ENCODE data around the gene RGS18. TPM values are rescaled to one million over a fixed set of nuclear protein-coding genes. Genes with fewer than 3 reads are reported as not detected.

RGS18 gene
- total RNA-seq, 2 donors from 2014 or later: not detected

GRCh38 chr1:192159781-192160180 is 1.5 kb downstream of the RGS18 start:
- no peak for TF ChIP-seq CTCF (conservative IDR thresholded peaks at IDR 0.05)
- Histone ChIP-seq H3K27me3 (ENCODE audit: control insufficient read depth, insufficient read depth, low read length, poor library complexity, severe bottlenecking) (no peaks in the 10 kb centered on the region), H3K4me3 (ENCODE audit: low read length) (no peak overlapping the region), H3K4me1 (ENCODE audit: control insufficient read depth, insufficient read depth, low read length) (no peaks in the 10 kb centered on the region), H3K36me3 (ENCODE audit: control insufficient read depth, insufficient read depth, low read length) (no peaks in the 10 kb centered on the region), H3K27ac (ENCODE audit: low read depth, low read length) (no peak overlapping the region), H3K9me3 (ENCODE audit: control insufficient read depth, low read length) (peaks cover 5% of the 10 kb centered on the region), H3K9ac (ENCODE audit: extremely low read depth, low read length, poor library complexity, severe bottlenecking) (no peak overlapping the region)
- Mint-ChIP-seq H3K4me1 (no peaks in the 10 kb centered on the region), H3K27ac (no peak overlapping the region), H3K9me3 (peaks cover 6% of the 10 kb centered on the region), H3K27me3 (ENCODE audit: insufficient read depth) (no peaks in the 10 kb centered on the region), H3K4me3 (no peak overlapping the region), H3K36me3 (ENCODE audit: low read depth) (no peaks in the 10 kb centered on the region)
- WGBS, 2 experiments (ENCODE audit: insufficient coverage in 1 of 2, insufficient read length in 1 of 2): 100% methylated on average over 1 to 2 of the region's 2 CpGs
- DNase-seq: no peak

GRCh38 chr1:192160196-192160595 is 1.9 kb downstream of the RGS18 start:
- no peak overlapping the region for H3K4me3 ChIP-seq (ENCODE audit: low read length)
- DNase-seq: no peak
- H3K27me3 ChIP-seq (ENCODE audit: control insufficient read depth, insufficient read depth, low read length, poor library complexity, severe bottlenecking): no peaks in the 10 kb centered on the region
- peaks cover 9% of the 10 kb centered on the region for H3K9me3 ChIP-seq (ENCODE audit: control insufficient read depth, low read length)
- 100% methylated on average over 1 of the region's 1 CpG; no CpG with 5 or more reads in 1 of the 2 experiments for WGBS, 2 experiments (ENCODE audit: insufficient coverage in 1 of 2, insufficient read length in 1 of 2)
- H3K36me3 ChIP-seq (ENCODE audit: control insufficient read depth, insufficient read depth, low read length): no peaks in the 10 kb centered on the region
- no peaks in the 10 kb centered on the region for H3K27me3 Mint-ChIP-seq (ENCODE audit: insufficient read depth)
- H3K9ac ChIP-seq (ENCODE audit: extremely low read depth, low read length, poor library complexity, severe bottlenecking): no peak overlapping the region
- no peaks in the 10 kb centered on the region for H3K4me1 Mint-ChIP-seq
- TF ChIP-seq CTCF (conservative IDR thresholded peaks at IDR 0.05): no peak
- H3K9me3 Mint-ChIP-seq: peaks cover 10% of the 10 kb centered on the region
- H3K27ac Mint-ChIP-seq: no peak overlapping the region
- H3K36me3 Mint-ChIP-seq (ENCODE audit: low read depth): no peaks in the 10 kb centered on the region
- H3K4me1 ChIP-seq (ENCODE audit: control insufficient read depth, insufficient read depth, low read length): no peaks in the 10 kb centered on the region
- no peak overlapping the region for H3K27ac ChIP-seq (ENCODE audit: low read depth, low read length)
- no peak overlapping the region for H3K4me3 Mint-ChIP-seq

- Histone ChIP-seq H3K9me3 (ENCODE audit: control insufficient read depth, low read length) (peaks cover 14% of the 10 kb centered on the region), H3K4me1 (ENCODE audit: control insufficient read depth, insufficient read depth, low read length) (no peaks in the 10 kb centered on the region), H3K36me3 (ENCODE audit: control insufficient read depth, insufficient read depth, low read length) (no peaks in the 10 kb centered on the region), H3K27ac (ENCODE audit: low read depth, low read length) (no peak overlapping the region), H3K4me3 (ENCODE audit: low read length) (no peak overlapping the region), H3K9ac (ENCODE audit: extremely low read depth, low read length, poor library complexity, severe bottlenecking) (no peak overlapping the region), H3K27me3 (ENCODE audit: control insufficient read depth, insufficient read depth, low read length, poor library complexity, severe bottlenecking) (no peaks in the 10 kb centered on the region)
- TF ChIP-seq CTCF (conservative IDR thresholded peaks at IDR 0.05): no peak
- peaks cover 14% of the 10 kb centered on the region for H3K9me3 Mint-ChIP-seq
- no peak overlapping the region for H3K27ac Mint-ChIP-seq
- 100% methylated on average over 1 of the region's 1 CpG; no CpG with 5 or more reads in 1 of the 2 experiments for WGBS, 2 experiments (ENCODE audit: insufficient coverage in 1 of 2, insufficient read length in 1 of 2)
- DNase-seq: no peak
- no peaks in the 10 kb centered on the region for H3K4me1 Mint-ChIP-seq
- no peaks in the 10 kb centered on the region for H3K27me3 Mint-ChIP-seq (ENCODE audit: insufficient read depth)
- no peak overlapping the region for H3K4me3 Mint-ChIP-seq
- no peaks in the 10 kb centered on the region for H3K36me3 Mint-ChIP-seq (ENCODE audit: low read depth)
Observed at GRCh38 chr1:192161976-192162375, 3.7 kb downstream of the RGS18 start.

Measured in endodermal cell (in vitro differentiated cells).